ENCODE measurements around the gene TMEM175.
A peak's percentile ranks its signal among the peaks of the same experiment; 100 is the strongest.
"Not testable (repeated sequence)": the region's sequence is repeated elsewhere in the genome, so short reads cannot be mapped to it uniquely, and the experiment has no call there.

The TMEM175 gene

GRCh38 chr4:971666-972500 is 39.6 kb downstream of the TMEM175 start:
- Mint-ChIP-seq H3K27ac (no peak overlapping the region), H3K4me1 (no peaks in the 10 kb centered on the region), H3K4me3 (peak overlapping the region in 2 of 3 experiments; percentile 54 to 59), H3K27me3 (ENCODE audit: low read depth) (peaks cover 22% of the 10 kb centered on the region), H3K9me3 (peaks cover 3% of the 10 kb centered on the region), H3K36me3 (ENCODE audit: low read depth) (no peaks in the 10 kb centered on the region)
- TF ChIP-seq, protein P1, sequence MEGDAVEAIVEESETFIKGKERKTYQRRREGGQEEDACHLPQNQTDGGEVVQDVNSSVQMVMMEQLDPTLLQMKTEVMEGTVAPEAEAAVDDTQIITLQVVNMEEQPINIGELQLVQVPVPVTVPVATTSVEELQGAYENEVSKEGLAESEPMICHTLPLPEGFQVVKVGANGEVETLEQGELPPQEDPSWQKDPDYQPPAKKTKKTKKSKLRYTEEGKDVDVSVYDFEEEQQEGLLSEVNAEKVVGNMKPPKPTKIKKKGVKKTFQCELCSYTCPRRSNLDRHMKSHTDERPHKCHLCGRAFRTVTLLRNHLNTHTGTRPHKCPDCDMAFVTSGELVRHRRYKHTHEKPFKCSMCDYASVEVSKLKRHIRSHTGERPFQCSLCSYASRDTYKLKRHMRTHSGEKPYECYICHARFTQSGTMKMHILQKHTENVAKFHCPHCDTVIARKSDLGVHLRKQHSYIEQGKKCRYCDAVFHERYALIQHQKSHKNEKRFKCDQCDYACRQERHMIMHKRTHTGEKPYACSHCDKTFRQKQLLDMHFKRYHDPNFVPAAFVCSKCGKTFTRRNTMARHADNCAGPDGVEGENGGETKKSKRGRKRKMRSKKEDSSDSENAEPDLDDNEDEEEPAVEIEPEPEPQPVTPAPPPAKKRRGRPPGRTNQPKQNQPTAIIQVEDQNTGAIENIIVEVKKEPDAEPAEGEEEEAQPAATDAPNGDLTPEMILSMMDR (IDR thresholded peaks at IDR 0.05; ENCODE audit: unreplicated experiment in 3 of 3): no peak

- TF ChIP-seq, protein P1 (IDR thresholded peaks at IDR 0.05; ENCODE audit: unreplicated experiment in 3 of 3): no peak
These were observed 40.6 kb downstream of the TMEM175 start for GRCh38 chr4:972651-973424.

GRCh38 chr4:973431-974397 is 41.5 kb downstream of the TMEM175 start, which contains the start of gene DGKQ:
Gene DGKQ, minus strand, starts transcription at chr4:973569. Its CDS starts 87 bp downstream, at chr4:973482.
- H3K36me3 Mint-ChIP-seq (ENCODE audit: low read depth): no peaks in the 10 kb centered on the region
- peak within 1 kb of the TSS; percentile 38 to 59 (median 54) for H3K4me3 Mint-ChIP-seq
- no peak within 1 kb of the TSS for H3K27ac Mint-ChIP-seq
- H3K9me3 Mint-ChIP-seq: peaks cover 3% of the 10 kb centered on the region
- TF ChIP-seq, protein P1 (IDR thresholded peaks at IDR 0.05; ENCODE audit: unreplicated experiment in 3 of 3): no peak
- H3K27me3 Mint-ChIP-seq (ENCODE audit: low read depth): peaks cover 22% of the 10 kb centered on the region
- no peaks in the 10 kb centered on the region for H3K4me1 Mint-ChIP-seq

More at GRCh38 chr4:972651-973424, 40.6 kb downstream of the TMEM175 start:
- Mint-ChIP-seq H3K27me3 (ENCODE audit: low read depth) (peaks cover 22% of the 10 kb centered on the region), H3K27ac (no peak overlapping the region), H3K9me3 (peaks cover 3% of the 10 kb centered on the region), H3K36me3 (ENCODE audit: low read depth) (no peaks in the 10 kb centered on the region), H3K4me3 (peak overlapping the region; percentile 11 to 59 (median 54)), H3K4me1 (no peaks in the 10 kb centered on the region)

DNA sequence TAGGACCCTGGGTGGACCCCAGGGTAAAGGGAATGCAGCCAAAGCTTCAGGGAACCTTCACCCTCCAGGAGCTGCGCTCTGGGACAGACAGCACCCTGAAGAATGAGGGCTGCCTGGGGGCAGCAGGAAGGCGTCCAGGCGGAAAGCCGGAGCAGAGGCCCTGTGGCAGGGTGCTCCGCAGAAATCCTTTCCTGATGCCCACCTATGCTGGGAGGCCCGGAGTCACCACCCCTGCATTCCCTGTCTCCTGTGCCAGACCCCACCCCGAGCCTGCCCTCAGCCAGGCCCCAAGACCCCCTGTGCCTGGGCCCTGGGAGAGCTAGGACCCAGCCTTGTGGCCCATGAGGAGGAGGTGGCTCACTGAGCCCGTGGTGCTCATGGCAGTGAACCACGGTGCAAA is 42.4 kb downstream of the TMEM175 start:
- Mint-ChIP-seq H3K27me3 (ENCODE audit: low read depth) (peaks cover 16% of the 10 kb centered on the region), H3K36me3 (ENCODE audit: low read depth) (no peaks in the 10 kb centered on the region), H3K4me1 (no peaks in the 10 kb centered on the region), H3K9me3 (peaks cover 3% of the 10 kb centered on the region), H3K4me3 (peak overlapping the region; percentile 37 to 55 (median 54)), H3K27ac (no peak overlapping the region)
- TF ChIP-seq, protein P1 (IDR thresholded peaks at IDR 0.05; ENCODE audit: unreplicated experiment in 3 of 3): no peak

GRCh38 chr4:976016-976415 is 43.8 kb downstream of the TMEM175 start:
- not testable (repeated sequence) for H3K27ac Mint-ChIP-seq; H3K4me3 Mint-ChIP-seq; H3K36me3 Mint-ChIP-seq (ENCODE audit: low read depth); H3K9me3 Mint-ChIP-seq; H3K27me3 Mint-ChIP-seq (ENCODE audit: low read depth); H3K4me1 Mint-ChIP-seq
